Panc1 (cell line): Measurements from ENCODE around the gene SYNDIG1L. TPM values are rescaled to one million over a fixed set of nuclear protein-coding genes. Genes with fewer than 3 reads are reported as not detected.

Source experiments
- ATAC-seq: fragments of 200-7000 bp; cut with Tn5 transposase; 2 replicates; pipeline ENCODE4 v1.9.1; 2020; ENCODE audit warnings: mild to moderate bottlenecking, moderate library complexity
- BruUV-seq: library from RNA; stranded (reverse); fragments of 400-500 nt; replicated peaks from 2 replicates; lab custom pipeline; 2021; lab: Mats Ljungman, UMichigan
- CTCF ChIA-PET: fragments of 300-600 bp; sonication (Branson Sonifier 250); formaldehyde crosslinking; loops from one replicate; lab custom pipeline; 2022; ENCODE audit warnings: antibody characterized with exemption; lab: Charles Lee
- POLR2A ChIA-PET: fragments of 300-600 bp; sonication (Branson Sonifier 250); formaldehyde crosslinking; loops from one replicate; lab custom pipeline; 2022; ENCODE audit warnings: antibody characterized with exemption; lab: Charles Lee
- DNase-seq: peaks from one replicate; pipeline ENCODE4 v3.0.0-alpha.2; 2010; ENCODE audit warnings: low read depth, low spot score
- H3K27ac ChIP-seq: 2 replicates; pipeline ENCODE4 v1.5.1; 2011; ENCODE audit warnings: mild to moderate bottlenecking, low read length, inconsistent platforms
- H3K27me3 ChIP-seq: fragments of 200-500 bp; sonication (Bioruptor generic); 2 replicates; pipeline ENCODE4 v1.6.0; 2014; ENCODE audit warnings: low read length, inconsistent platforms; ENCODE audit not compliant: control insufficient read depth, insufficient read depth
- H3K36me3 ChIP-seq: fragments of 200-500 bp; sonication (Bioruptor generic); 2 replicates; pipeline ENCODE4 v1.5.1; 2014; ENCODE audit warnings: inconsistent platforms, mild to moderate bottlenecking, low read length, moderate library complexity; ENCODE audit not compliant: control insufficient read depth, insufficient read depth
- H3K4me1 ChIP-seq: 2 replicates; pipeline ENCODE4 v1.5.1; 2011; ENCODE audit warnings: inconsistent platforms, mild to moderate bottlenecking, low read length, moderate library complexity; ENCODE audit not compliant: control insufficient read depth, insufficient read depth
- H3K4me3 ChIP-seq, 2 experiments: 2 replicates each; pipeline ENCODE4 v1.5.1; 2011 to 2012; ENCODE audit warnings: low read depth in 2 of 2, low read length in 2 of 2, mild to moderate bottlenecking in 2 of 2, inconsistent platforms in 1 of 2, moderate library complexity in 1 of 2
- H3K9me3 ChIP-seq: fragments of 200-500 bp; sonication (Bioruptor generic); 2 replicates; pipeline ENCODE4 v1.5.1; 2014; ENCODE audit warnings: low read depth, mild to moderate bottlenecking, inconsistent platforms, low read length, moderate library complexity; ENCODE audit not compliant: control insufficient read depth, insufficient read depth
- POLR2AphosphoS5 ChIP-seq: IDR thresholded peaks from 2 replicates; pipeline ENCODE4 v1.6.1; 2012; ENCODE audit warnings: mild to moderate bottlenecking, low read depth, low read length, moderate library complexity
- SIN3A ChIP-seq: IDR thresholded peaks from 2 replicates; pipeline ENCODE4 v1.6.1; 2012; ENCODE audit warnings: low read depth, mild to moderate bottlenecking, low read length, moderate library complexity, borderline replicate concordance; ENCODE audit not compliant: insufficient read depth
- TCF7L2 ChIP-seq: IDR thresholded peaks from 2 replicates; pipeline ENCODE4 v1.6.1; 2011; ENCODE audit warnings: mild to moderate bottlenecking, low read depth, low read length, inconsistent platforms
- in situ Hi-C: cut with HindIII; loops from 2 replicates; pipeline ENCODE4 v1.10.0; 2016; ENCODE audit warnings: low sequenced_read_pairs, low pct_unique_long_range_greater_than_20kb
- intact Hi-C: fragments of 100-400 bp; cut with micrococcal nuclease; formaldehyde crosslinking; loops from one replicate; pipeline ENCODE4 v1.10.0; 2022; ENCODE audit not compliant: unreplicated experiment
- total RNA-seq: library from RNA; stranded (reverse); gene quantifications from one replicate; pipeline ENCODE4 v1.2.1, GENCODE V29; 2021; ENCODE audit not compliant: unreplicated experiment
- TF ChIP-seq, protein P1 (sequence below), 2 experiments: IDR thresholded peaks; 2 replicates each; pipeline ENCODE4 v1.6.1; 2011 to 2012; ENCODE audit warnings: low read depth in 2 of 2, control low read depth in 1 of 2, low read length in 1 of 2, mild to moderate bottlenecking in 1 of 2, moderate library complexity in 1 of 2; ENCODE audit not compliant: insufficient read depth in 1 of 2
- TF ChIP-seq, protein P2 (sequence below): fragments of 450-650 bp; IDR thresholded peaks from 2 replicates; pipeline ENCODE4 v1.5.1; 2017; ENCODE audit warnings: mild to moderate bottlenecking

Gene SYNDIG1L
- total RNA-seq, 1 experiment from 2014 or later = not detected

DNA sequence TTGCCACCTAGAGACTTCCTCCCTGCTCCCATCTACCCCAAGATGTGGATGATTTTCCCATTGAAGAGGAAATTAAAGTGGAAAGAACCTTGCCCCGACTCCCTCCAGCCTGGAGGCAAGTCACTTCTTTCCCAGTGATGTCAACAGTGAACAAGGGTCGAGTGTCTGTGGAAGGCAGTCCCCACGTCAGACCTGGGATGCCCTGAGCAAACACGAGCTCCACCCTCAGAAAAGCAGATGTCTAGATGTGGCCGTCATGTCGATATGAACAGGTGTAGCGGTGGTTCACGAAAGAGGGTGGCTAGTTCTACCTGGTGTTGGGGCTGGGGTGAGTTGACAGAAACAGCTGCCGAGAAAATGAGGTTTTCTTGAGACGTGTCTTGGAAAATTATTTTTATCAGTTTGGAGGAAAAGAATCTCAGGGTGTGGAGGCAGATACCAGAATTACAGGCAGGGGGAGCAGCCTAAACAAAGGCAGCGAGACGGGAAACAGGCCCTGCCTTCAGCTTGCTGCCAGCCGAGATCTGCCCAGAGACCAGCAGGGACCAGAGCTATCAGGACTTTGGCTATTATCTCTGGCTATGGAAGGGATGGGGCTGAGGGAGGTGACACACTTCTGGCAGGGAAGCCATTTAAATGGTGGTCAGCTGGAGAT, 25.9 kb downstream of the SYNDIG1L start:
- DNase-seq = no peak
- ATAC-seq = peak; percentile 50; the same call in 1 of the 2 replicates
- TF ChIP-seq SIN3A = no peak
- TF ChIP-seq, protein P1, sequence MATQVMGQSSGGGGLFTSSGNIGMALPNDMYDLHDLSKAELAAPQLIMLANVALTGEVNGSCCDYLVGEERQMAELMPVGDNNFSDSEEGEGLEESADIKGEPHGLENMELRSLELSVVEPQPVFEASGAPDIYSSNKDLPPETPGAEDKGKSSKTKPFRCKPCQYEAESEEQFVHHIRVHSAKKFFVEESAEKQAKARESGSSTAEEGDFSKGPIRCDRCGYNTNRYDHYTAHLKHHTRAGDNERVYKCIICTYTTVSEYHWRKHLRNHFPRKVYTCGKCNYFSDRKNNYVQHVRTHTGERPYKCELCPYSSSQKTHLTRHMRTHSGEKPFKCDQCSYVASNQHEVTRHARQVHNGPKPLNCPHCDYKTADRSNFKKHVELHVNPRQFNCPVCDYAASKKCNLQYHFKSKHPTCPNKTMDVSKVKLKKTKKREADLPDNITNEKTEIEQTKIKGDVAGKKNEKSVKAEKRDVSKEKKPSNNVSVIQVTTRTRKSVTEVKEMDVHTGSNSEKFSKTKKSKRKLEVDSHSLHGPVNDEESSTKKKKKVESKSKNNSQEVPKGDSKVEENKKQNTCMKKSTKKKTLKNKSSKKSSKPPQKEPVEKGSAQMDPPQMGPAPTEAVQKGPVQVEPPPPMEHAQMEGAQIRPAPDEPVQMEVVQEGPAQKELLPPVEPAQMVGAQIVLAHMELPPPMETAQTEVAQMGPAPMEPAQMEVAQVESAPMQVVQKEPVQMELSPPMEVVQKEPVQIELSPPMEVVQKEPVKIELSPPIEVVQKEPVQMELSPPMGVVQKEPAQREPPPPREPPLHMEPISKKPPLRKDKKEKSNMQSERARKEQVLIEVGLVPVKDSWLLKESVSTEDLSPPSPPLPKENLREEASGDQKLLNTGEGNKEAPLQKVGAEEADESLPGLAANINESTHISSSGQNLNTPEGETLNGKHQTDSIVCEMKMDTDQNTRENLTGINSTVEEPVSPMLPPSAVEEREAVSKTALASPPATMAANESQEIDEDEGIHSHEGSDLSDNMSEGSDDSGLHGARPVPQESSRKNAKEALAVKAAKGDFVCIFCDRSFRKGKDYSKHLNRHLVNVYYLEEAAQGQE (IDR thresholded peaks at IDR 0.05; ENCODE audit: insufficient read depth in 1 of 2, low read depth in 2 of 2, low read length in 1 of 2) = no peak
- Histone ChIP-seq H3K9me3 (no peaks in the 10 kb centered on the region), H3K4me3 (no peak overlapping the region), H3K36me3 (no peaks in the 10 kb centered on the region), H3K27me3 (no peaks in the 10 kb centered on the region), H3K4me1 (no peaks in the 10 kb centered on the region; the same call in 1 of the 2 replicates), H3K27ac (no peak overlapping the region)
- POLR2A ChIA-PET = no interaction called here
- CTCF ChIA-PET = no interaction called here
- in situ Hi-C loops (no loop called here), intact Hi-C loops (no loop called here)
- no TSS peak for BruUV-seq

DNA sequence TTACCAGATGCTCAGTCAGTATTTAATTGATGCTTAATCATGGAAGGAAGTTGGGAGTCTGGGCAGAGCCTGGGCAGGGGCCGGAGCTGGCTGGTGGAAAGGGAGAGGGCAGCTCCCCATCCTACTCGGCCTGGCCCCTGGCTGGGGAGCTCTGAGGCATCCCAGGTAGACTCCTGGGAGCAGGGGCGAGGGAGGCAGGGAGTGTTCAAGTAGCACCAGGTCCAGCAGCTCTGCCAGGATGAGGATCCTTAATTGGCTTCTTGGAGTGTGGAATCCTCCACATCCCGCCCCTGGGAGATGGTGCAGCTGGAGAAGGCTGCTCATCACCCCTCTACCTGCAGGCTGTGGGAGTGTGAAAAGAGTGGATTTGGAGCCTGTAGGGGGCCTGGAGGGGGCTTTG, 30.9 kb downstream of the SYNDIG1L start:
- intact Hi-C loops = no loop called here
- CTCF ChIA-PET = no interaction called here
- no TSS peak for BruUV-seq
- TF ChIP-seq, protein P1 (IDR thresholded peaks at IDR 0.05; ENCODE audit: insufficient read depth in 1 of 2, low read depth in 2 of 2, low read length in 1 of 2) = no peak
- no peak for TF ChIP-seq POLR2AphosphoS5
- no peak for TF ChIP-seq TCF7L2
- TF ChIP-seq, protein P2, sequence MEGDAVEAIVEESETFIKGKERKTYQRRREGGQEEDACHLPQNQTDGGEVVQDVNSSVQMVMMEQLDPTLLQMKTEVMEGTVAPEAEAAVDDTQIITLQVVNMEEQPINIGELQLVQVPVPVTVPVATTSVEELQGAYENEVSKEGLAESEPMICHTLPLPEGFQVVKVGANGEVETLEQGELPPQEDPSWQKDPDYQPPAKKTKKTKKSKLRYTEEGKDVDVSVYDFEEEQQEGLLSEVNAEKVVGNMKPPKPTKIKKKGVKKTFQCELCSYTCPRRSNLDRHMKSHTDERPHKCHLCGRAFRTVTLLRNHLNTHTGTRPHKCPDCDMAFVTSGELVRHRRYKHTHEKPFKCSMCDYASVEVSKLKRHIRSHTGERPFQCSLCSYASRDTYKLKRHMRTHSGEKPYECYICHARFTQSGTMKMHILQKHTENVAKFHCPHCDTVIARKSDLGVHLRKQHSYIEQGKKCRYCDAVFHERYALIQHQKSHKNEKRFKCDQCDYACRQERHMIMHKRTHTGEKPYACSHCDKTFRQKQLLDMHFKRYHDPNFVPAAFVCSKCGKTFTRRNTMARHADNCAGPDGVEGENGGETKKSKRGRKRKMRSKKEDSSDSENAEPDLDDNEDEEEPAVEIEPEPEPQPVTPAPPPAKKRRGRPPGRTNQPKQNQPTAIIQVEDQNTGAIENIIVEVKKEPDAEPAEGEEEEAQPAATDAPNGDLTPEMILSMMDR = no peak
- TF ChIP-seq SIN3A = no peak
- no peaks in the 10 kb centered on the region for H3K36me3 ChIP-seq
- no peaks in the 10 kb centered on the region for H3K9me3 ChIP-seq
- ATAC-seq (no peak), DNase-seq (no peak)
- POLR2A ChIA-PET = no interaction called here
- H3K4me3 ChIP-seq = no peak overlapping the region
- H3K27ac ChIP-seq = no peak overlapping the region
- in situ Hi-C loops = no loop called here
- H3K4me1 ChIP-seq = no peaks in the 10 kb centered on the region
- H3K27me3 ChIP-seq = no peaks in the 10 kb centered on the region
